Panc1 (cell line): ENCODE measurements around the gene RAP1GAP2. TPM values are rescaled to one million over a fixed set of nuclear protein-coding genes. Genes with fewer than 3 reads are reported as not detected.

Experiments used
- ATAC-seq: fragments of 200-7000 bp; cut with Tn5 transposase; 2 replicates; pipeline ENCODE4 v1.9.1; 2020; ENCODE audit warnings: mild to moderate bottlenecking, moderate library complexity
- BruUV-seq: library from RNA; stranded (reverse); fragments of 400-500 nt; replicated peaks from 2 replicates; lab custom pipeline; 2021; lab: Mats Ljungman, UMichigan
- CTCF ChIA-PET: fragments of 300-600 bp; sonication (Branson Sonifier 250); formaldehyde crosslinking; loops from one replicate; lab custom pipeline; 2022; ENCODE audit warnings: antibody characterized with exemption; lab: Charles Lee
- POLR2A ChIA-PET: fragments of 300-600 bp; sonication (Branson Sonifier 250); formaldehyde crosslinking; loops from one replicate; lab custom pipeline; 2022; ENCODE audit warnings: antibody characterized with exemption; lab: Charles Lee
- DNase-seq: peaks from one replicate; pipeline ENCODE4 v3.0.0-alpha.2; 2010; ENCODE audit warnings: low read depth, low spot score
- H3K27ac ChIP-seq: 2 replicates; pipeline ENCODE4 v1.5.1; 2011; ENCODE audit warnings: mild to moderate bottlenecking, low read length, inconsistent platforms
- H3K27me3 ChIP-seq: fragments of 200-500 bp; sonication (Bioruptor generic); 2 replicates; pipeline ENCODE4 v1.6.0; 2014; ENCODE audit warnings: low read length, inconsistent platforms; ENCODE audit not compliant: control insufficient read depth, insufficient read depth
- H3K36me3 ChIP-seq: fragments of 200-500 bp; sonication (Bioruptor generic); 2 replicates; pipeline ENCODE4 v1.5.1; 2014; ENCODE audit warnings: inconsistent platforms, mild to moderate bottlenecking, low read length, moderate library complexity; ENCODE audit not compliant: control insufficient read depth, insufficient read depth
- H3K4me1 ChIP-seq: 2 replicates; pipeline ENCODE4 v1.5.1; 2011; ENCODE audit warnings: inconsistent platforms, mild to moderate bottlenecking, low read length, moderate library complexity; ENCODE audit not compliant: control insufficient read depth, insufficient read depth
- H3K4me3 ChIP-seq, 2 experiments: 2 replicates each; pipeline ENCODE4 v1.5.1; 2011 to 2012; ENCODE audit warnings: low read depth in 2 of 2, low read length in 2 of 2, mild to moderate bottlenecking in 2 of 2, inconsistent platforms in 1 of 2, moderate library complexity in 1 of 2
- H3K9me3 ChIP-seq: fragments of 200-500 bp; sonication (Bioruptor generic); 2 replicates; pipeline ENCODE4 v1.5.1; 2014; ENCODE audit warnings: low read depth, mild to moderate bottlenecking, inconsistent platforms, low read length, moderate library complexity; ENCODE audit not compliant: control insufficient read depth, insufficient read depth
- CTCF ChIP-seq: fragments of 450-650 bp; IDR thresholded peaks from 2 replicates; pipeline ENCODE4 v1.5.1; 2017; ENCODE audit warnings: mild to moderate bottlenecking
- POLR2AphosphoS5 ChIP-seq: IDR thresholded peaks from 2 replicates; pipeline ENCODE4 v1.6.1; 2012; ENCODE audit warnings: mild to moderate bottlenecking, low read depth, low read length, moderate library complexity
- REST ChIP-seq, 2 experiments: IDR thresholded peaks; 2 replicates each; pipeline ENCODE4 v1.6.1; 2011 to 2012; ENCODE audit warnings: low read depth in 2 of 2, control low read depth in 1 of 2, low read length in 1 of 2, mild to moderate bottlenecking in 1 of 2, moderate library complexity in 1 of 2; ENCODE audit not compliant: insufficient read depth in 1 of 2
- SIN3A ChIP-seq: IDR thresholded peaks from 2 replicates; pipeline ENCODE4 v1.6.1; 2012; ENCODE audit warnings: low read depth, mild to moderate bottlenecking, low read length, moderate library complexity, borderline replicate concordance; ENCODE audit not compliant: insufficient read depth
- TCF7L2 ChIP-seq: IDR thresholded peaks from 2 replicates; pipeline ENCODE4 v1.6.1; 2011; ENCODE audit warnings: mild to moderate bottlenecking, low read depth, low read length, inconsistent platforms
- in situ Hi-C: cut with HindIII; loops from 2 replicates; pipeline ENCODE4 v1.10.0; 2016; ENCODE audit warnings: low sequenced_read_pairs, low pct_unique_long_range_greater_than_20kb
- intact Hi-C: fragments of 100-400 bp; cut with micrococcal nuclease; formaldehyde crosslinking; loops from one replicate; pipeline ENCODE4 v1.10.0; 2022; ENCODE audit not compliant: unreplicated experiment
- total RNA-seq: library from RNA; stranded (reverse); gene quantifications from one replicate; pipeline ENCODE4 v1.2.1, GENCODE V29; 2021; ENCODE audit not compliant: unreplicated experiment

RAP1GAP2 gene
- total RNA-seq, 1 experiment from 2014 or later: 10.0 TPM

DNA sequence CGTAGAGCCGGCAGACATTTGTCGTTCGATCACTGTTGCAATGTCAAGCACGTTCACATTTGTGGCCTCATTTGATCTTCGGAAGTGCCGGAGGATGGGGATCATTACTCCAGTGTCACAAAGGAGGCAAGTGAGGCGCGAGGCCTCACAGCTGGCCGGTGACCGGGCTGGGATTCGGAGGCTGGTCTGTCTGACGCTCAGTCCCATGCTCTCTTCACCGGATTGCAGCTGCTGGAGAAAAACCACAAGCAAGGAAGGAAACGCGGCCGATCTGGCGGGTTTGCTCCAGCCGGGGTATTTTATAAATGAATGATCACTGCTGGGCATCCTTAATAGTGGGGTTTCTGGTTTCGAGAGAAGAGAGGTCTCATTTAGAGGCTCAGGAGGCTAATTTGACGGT, 139.4 kb downstream of the RAP1GAP2 start:
- intact Hi-C loops (loop anchor here (10.0 kb wide), 1 partner anchor 91 kb away; no protein-coding TSS in a partner anchor), in situ Hi-C loops (no loop called here)
- DNase-seq (no peak), ATAC-seq (no peak)
- Histone ChIP-seq H3K4me1 (no peaks in the 10 kb centered on the region), H3K4me3 (no peak overlapping the region), H3K27me3 (no peaks in the 10 kb centered on the region), H3K27ac (no peak overlapping the region), H3K9me3 (no peaks in the 10 kb centered on the region), H3K36me3 (no peaks in the 10 kb centered on the region)
- TF ChIP-seq TCF7L2: no peak
- no peak for TF ChIP-seq SIN3A
- TF ChIP-seq POLR2AphosphoS5: no peak
- TF ChIP-seq REST (IDR thresholded peaks at IDR 0.05; ENCODE audit: insufficient read depth in 1 of 2, low read depth in 2 of 2, low read length in 1 of 2): no peak
- no peak for TF ChIP-seq CTCF
- ChIA-PET CTCF (interaction anchor here (0.6 kb wide), 1 partner anchor 18 kb away, joined by 16 read pairs; no protein-coding TSS in a partner anchor), POLR2A (interaction anchor here (0.5 kb wide), 1 partner anchor 123 kb away, joined by 4 read pairs; no protein-coding TSS in a partner anchor)
- no TSS peak for BruUV-seq

- no peaks in the 10 kb centered on the region for H3K9me3 ChIP-seq
- no peak overlapping the region for H3K27ac ChIP-seq
- intact Hi-C loops: loop anchor here (10.0 kb wide), 1 partner anchor 92 kb away; no protein-coding TSS in a partner anchor
- ChIA-PET CTCF (no interaction called here), POLR2A (interaction anchor here (0.5 kb wide), 1 partner anchor 124 kb away, joined by 4 read pairs; no protein-coding TSS in a partner anchor)
- ATAC-seq (no peak), DNase-seq (no peak)
- no TSS peak for BruUV-seq
- in situ Hi-C loops: no loop called here
- no peaks in the 10 kb centered on the region for H3K4me1 ChIP-seq
- no peaks in the 10 kb centered on the region for H3K27me3 ChIP-seq
- no peaks in the 10 kb centered on the region for H3K36me3 ChIP-seq
- no peak overlapping the region for H3K4me3 ChIP-seq
- TF ChIP-seq POLR2AphosphoS5 (no peak), SIN3A (no peak), CTCF (no peak), REST (IDR thresholded peaks at IDR 0.05; ENCODE audit: insufficient read depth in 1 of 2, low read depth in 2 of 2, low read length in 1 of 2) (no peak), TCF7L2 (no peak)
Observed at GRCh38 chr17:2936351-2936750, 140.1 kb downstream of the RAP1GAP2 start.
